ENCODE measurements around the gene FRMD3. TPM values are rescaled to one million over a fixed set of nuclear protein-coding genes. Genes with fewer than 3 reads are reported as not detected.

Gene FRMD3
- total RNA-seq, 1 donor = 0.27 TPM

DNA sequence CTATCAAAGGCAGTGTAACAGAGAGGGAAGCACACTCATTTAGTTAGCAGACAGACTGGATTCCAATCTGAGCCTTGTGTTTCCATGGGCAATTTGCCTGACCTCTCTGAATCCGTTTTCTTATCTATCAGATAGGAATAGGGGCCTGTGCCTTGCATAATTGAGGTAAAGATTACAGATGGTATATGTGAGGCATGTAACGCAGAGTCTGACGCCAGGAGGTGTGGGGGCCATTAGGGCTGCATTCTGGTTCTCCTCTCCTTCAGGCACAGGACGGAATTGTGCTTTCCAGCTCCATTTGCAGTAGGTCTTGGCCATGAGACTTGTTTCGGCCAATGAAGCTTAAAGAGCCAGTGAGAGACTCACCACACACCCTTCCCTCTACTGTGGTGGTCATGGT lies 97.6 kb downstream of the FRMD3 start:
- DNase-seq (ENCODE audit: low read depth in 2 of 3, low spot score in 2 of 3) = no peak

DNA sequence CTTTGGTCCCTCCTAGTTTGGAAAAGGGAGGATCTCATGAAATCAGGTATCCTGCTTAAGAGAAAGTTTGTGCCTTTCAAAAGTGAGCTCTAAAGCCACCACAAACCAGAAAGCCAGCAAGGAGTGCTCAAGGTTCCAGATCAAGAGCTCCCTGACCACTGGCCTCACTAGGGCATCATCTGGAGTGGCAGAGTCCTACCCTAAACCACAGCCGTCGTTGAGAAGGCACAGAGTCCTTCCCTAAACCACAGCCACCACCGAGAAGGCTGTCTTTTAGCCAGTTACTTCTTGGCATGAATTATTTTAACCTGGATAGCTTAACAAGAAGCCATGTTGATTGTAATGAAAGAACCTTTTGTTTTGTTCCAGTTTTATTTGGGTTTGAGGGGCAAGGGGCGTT lies 102.9 kb downstream of the FRMD3 start:
- DNase-seq (ENCODE audit: low read depth in 2 of 3, low spot score in 2 of 3) = no peak

DNA sequence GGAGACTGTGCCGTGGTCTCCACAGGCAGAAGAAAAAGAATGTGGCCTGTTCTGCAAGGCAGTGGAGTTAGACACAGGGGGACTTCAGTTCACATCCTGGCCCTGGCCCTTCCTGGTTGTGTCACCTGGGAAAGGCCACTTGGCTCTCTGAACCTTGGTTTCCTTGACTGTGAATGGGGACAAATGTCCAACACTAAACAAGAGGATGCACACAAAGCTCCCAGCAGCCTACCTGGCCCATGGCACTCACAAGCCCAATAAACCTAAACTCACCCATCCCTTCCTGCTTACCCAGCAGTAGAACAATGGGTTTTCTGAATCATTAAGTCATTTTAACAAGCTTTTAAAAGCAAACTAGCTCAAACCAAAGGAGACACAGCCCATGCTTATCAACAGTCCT lies 103.9 kb downstream of the FRMD3 start:
- DNase-seq (ENCODE audit: low read depth in 2 of 3, low spot score in 2 of 3) = no peak

DNA sequence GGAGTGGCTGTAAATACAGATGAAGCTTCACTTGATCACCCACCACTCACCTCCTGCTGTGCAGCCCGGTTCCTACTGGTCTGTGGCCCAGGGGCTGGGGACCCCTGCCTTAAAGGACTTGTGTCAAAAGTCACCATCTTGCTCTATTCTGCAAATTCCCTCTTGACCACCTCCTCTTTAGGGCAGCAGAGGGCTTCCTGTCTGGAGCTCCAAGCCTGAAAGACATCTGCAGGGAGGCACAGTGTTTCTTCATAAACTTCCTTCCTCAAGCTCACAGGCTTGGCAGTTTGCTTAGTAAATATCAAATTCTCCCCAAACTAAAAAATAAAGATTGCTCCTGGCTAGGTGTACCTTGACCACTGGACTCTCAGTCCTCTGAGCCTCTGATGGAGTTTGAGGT lies 104.4 kb downstream of the FRMD3 start:
- DNase-seq (ENCODE audit: low read depth in 2 of 3, low spot score in 2 of 3) = no peak

DNA sequence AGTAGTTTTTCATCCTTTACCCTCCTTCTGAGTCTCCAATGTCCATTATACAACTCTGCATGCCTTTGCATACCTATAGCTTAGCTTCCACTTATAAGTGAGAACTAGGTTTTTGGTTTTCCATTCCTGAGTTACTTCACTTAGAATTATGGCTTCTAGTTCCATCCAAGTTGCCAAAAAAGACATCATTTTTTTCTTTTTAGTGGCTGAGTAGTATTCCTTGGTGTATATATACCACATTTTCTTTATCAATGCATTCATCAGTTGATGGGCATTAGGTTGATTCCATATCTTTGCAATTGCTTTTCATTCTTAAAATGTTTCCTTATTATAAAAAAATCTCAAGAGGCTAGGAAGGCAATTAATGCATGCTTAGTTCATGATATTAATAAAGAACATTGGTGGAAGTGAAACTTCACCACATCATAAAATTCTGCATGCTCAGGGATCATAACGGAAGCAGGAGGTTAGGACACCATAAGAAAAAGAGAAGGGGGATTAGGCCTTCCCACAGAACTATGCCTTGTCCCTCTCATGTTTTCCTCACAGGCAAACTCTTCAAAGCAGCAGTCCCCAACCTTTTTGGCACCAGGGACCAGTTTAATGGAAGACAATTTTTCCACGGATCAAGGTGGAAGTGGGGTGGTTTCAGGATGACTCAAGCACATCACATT lies 105.2 kb downstream of the FRMD3 start:
- DNase-seq (ENCODE audit: low read depth in 2 of 3, low spot score in 2 of 3) = no peak

DNA sequence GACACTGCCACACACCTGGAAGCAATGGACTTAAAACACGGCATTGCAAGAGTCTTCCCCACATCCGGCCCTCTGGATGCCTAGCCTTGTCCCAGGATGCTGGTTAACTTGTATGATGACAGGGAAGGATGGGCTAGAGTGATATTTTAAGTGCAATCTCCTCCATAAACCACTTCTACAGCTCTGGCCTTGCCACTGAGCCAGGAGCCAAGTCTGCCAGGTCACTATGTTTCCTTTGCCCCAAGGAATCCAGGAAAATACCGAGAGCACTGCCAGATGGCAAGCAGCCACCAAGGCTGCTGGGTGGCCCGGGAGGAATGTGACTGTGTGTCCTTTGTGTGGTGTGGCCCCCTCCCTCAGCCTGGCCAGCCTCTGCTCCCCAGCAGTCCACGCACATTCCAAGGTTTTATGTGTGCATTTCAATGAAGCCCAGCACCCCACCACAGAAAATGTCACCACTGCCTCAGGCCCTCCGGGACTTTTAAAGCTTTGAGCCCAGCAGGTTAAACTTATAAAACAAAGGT lies 106.0 kb downstream of the FRMD3 start:
- no peak for DNase-seq (ENCODE audit: low read depth in 2 of 3, low spot score in 2 of 3)

DNA sequence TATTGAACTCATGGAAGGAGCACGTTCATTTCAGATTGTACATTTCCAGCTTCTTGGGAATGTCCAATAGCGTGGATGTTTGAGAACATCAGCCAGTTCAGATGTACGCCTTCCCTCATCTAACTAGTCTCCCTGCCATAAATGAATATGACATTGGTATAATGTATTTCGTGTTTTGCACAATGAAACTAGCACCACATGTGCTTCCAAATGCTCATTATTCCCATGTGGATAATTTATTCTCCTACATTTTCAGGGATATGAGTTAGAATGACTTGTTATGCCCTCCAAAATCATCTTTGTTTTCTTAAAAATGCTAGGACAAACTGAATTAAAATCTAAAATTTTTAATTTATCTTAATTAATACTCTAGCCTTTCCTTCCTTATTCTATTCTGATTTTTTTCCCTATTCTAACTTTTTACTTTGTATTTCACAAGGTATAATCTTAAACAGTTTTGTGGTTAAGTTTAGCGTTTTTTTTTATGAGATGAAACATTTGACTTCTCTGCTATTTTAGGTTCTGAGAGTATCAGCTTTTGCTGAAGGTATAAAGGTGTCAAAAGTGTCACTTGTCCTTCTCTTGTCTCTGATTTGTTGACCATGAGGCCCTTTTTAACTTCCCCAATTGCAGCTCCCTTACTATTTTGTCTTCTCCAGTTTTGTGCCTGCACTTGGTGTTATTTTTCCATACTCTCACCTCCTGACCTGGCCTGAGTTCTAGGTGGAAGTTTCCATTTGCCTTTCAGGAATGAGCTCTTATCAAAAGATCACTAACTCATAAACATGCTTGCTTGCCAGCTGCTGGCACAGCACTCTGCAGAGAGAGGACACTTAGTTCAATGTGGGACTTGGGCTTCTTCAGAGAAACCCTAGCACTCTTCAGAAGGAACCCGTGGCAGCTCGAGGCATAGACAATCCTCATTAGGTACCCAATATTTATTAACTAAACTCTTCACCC lies 106.8 kb downstream of the FRMD3 start:
- no peak for DNase-seq (ENCODE audit: low read depth in 2 of 3, low spot score in 2 of 3)

DNA sequence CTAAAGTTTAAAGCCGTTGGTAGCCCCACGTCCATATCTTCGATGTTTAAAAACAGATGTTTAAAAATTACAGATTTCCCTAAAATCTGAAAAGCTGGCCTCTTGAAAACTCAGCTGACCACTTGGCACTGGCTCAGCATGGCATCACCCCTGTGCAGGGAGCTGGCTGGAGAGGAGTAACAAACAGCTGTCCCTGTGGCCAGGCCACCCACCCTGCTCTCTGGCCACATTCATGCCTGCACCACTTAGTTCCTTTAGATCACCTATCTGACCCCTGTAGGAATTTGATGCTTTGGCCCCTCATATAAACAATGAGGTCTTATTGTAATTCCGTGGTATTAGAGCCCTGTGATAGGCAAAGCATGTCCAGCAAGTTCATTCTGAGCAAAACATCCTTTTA lies 107.5 kb downstream of the FRMD3 start:
- no peak for DNase-seq (ENCODE audit: low read depth in 2 of 3, low spot score in 2 of 3)

DNA sequence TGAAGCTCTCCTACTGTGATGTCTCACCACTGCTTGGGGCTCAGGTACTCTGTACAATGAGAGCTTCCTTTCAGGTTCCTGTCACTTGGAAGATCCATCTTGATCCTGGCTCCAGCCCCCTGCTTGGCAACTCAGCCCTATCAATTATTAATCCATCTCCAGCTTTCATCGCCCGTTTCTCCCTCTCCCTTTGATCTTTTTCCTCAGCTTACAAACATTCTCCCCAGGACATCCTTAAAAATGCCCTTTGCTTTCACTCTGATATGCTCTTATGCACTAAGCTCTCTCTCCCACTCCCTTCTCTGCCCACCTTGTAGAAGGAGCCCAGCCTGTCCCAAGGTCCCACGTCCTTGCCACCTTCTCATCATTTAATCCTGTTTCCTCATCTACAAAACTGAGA lies 109.0 kb downstream of the FRMD3 start:
- no peak for DNase-seq (ENCODE audit: low read depth in 2 of 3, low spot score in 2 of 3)

DNA sequence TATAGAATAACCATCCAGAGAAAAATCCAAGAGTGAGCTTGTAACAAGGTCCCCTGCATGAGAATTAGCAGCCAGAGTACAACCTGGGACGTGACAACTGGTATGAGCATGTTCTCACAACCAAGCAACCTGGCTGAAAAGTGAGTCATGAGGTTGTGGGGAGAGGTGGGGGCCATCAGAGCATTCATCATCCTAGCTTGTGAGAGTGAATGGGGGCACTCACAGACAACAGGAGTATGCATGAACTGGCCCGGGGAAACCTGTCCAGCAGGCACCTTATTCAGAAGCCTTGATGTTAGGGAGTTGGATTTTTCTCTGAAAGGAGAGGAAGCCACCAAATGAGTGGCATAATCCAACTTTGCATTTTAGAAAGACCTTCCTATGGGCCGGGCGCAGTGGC lies 113.0 kb downstream of the FRMD3 start:
- no peak for DNase-seq (ENCODE audit: low read depth in 2 of 3, low spot score in 2 of 3)

DNA sequence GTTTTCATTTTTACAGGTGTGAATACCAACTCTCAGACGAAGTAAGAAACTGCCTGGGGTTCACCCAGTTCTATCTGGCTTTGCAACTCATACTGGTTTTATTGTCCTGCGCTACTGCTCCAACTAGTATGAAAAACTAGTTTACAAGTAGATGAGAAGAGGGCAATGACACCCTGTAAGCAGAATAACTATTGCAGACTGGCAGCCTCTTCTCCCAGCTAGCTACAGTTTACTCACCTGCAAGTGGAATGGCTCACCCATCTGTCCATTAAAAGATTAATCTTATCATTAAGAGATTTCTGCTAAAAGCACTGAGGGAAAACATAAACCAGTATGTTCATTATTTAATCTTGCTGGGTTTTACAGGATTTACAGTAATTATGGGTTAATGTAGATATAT lies 113.4 kb downstream of the FRMD3 start:
- DNase-seq (ENCODE audit: low read depth in 2 of 3, low spot score in 2 of 3) = no peak

DNA sequence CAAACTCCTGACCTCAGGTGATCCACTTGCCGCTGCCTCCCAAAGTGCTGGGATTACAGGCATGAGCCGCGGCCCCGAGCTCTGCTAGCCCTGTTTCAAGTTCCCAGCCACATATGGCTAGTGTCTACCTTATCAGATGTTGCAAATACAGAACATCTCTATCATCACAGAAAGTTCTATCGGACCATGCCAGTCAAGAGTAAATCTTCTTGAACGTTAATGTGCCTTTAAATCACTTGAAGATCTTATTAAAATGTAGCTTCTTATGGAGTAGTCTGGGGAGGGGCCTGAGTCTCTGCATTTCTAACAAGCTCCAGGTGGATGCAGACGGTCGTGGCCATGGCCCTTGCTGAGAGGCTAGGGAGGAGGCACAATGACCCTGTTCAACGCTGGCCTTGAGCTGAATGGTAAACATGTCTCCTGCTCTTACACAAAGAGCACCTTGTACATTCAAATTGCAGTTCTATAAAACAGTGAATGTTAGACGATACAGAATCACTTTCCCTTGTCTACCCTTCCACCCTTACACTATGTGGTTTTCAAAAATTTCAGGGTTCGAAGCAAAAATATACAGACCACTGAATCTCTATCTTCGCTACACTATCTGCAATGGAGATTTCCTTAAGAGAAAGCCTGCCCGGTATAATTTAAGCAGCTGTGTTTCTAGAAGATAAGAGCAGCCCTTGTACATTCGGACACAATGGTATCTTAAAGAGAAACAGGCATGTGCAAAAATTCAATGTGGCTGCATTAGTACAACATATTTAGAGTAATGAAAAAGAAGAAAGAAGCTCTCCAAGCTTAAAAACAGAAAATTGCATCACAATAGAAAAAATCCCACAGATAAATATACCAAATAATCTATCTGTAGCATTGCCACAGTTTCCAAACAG lies 114.1 kb downstream of the FRMD3 start:
- no peak for DNase-seq (ENCODE audit: low read depth in 2 of 3, low spot score in 2 of 3)

DNA sequence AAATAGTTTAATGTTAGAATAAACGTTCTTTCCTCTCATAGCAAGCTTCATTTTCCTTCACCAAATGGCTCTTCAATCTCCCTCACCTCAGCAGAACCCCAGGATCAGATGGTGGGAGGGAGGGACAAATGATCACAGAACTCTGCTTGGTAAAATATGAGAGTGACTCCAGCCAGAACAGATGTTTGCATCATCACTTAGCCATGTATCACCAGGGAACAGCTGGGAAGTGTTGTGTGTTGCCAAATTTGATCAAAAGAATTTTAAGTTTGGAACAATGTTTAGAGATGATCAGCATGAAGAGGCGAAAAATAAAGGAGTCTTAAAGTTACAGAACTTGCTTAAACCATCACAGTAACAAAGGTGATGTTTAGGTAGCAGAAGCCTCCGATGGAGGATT lies 115.7 kb downstream of the FRMD3 start:
- no peak for DNase-seq (ENCODE audit: low read depth in 2 of 3, low spot score in 2 of 3)

DNA sequence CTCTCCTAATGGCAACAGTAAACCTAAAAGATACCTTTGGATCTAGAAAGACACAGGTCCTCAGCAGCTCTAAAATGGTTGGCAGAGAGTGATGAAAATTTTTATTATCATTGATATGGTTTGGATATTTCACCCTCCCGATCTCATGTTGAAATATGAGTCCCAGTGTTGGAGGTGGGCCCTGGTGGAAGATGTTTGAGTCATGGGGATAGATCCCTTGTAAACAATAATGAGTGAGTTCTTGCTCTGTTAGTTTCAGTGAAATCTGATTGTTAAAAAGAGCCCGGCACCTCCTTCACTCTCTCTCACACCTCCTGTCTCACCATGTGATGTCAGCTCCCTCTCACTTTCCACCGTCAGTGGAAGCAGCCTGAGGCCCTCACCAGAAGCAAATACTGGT lies 117.7 kb downstream of the FRMD3 start:
- no peak for DNase-seq (ENCODE audit: low read depth in 2 of 3, low spot score in 2 of 3)

DNA sequence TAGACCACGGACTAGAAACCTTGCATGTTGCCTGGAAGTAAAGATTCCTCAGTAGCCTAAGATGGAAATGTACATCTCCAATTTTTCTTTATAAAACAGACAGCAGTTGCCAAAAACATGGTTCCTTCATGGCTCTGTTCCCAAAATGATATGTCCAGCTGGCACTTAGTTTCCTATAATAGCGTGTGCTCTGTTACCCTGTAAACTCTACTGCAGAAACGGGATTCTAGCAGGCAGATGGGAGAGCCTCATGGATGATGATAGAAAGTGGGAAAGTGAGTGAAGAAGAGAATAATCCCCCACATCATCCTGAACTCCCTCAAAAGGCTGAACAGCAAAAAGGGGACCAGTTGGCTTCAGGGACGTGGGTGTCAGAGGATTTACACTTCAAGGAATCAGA lies 118.2 kb downstream of the FRMD3 start:
- DNase-seq (ENCODE audit: low read depth in 2 of 3, low spot score in 2 of 3) = no peak

DNA sequence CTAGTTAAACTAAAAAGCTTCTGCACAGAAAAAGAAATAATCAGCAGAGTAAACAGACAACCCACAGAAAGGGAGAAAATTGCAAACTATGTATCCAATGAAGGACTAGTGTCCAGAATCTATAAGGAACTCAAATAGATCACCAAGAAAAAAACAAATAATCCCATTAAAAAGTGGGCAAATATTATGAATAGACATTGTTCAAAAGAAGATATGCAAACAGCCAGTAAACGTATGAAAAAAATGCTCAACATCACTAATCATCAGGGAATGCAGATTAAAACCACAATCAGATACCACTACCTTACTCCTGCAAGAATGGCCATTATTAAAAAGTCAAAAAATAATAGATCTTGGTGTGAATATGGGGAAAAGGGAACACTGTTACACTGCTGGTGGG lies 119.9 kb downstream of the FRMD3 start:
- no peak for DNase-seq (ENCODE audit: low read depth in 2 of 3, low spot score in 2 of 3)

DNA sequence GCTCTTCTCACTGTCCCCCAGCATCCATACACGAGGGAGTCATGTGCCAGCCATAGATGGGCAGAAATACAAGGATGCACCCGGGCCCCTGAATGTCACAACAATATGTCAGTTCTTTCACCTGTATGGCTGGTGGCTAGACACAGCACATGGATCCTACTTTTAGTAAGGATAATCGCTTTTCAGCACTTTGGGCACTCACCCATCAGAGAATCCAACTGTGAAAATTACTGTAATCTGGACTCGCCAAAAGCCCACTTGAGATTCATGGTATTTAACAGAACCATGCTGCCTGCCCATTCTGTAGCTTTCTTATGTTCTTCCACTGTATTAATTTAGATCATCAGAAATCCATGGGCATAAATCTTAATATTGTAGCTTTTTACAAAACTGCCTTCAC lies 124.8 kb downstream of the FRMD3 start:
- DNase-seq (ENCODE audit: low read depth in 2 of 3, low spot score in 2 of 3) = no peak

DNA sequence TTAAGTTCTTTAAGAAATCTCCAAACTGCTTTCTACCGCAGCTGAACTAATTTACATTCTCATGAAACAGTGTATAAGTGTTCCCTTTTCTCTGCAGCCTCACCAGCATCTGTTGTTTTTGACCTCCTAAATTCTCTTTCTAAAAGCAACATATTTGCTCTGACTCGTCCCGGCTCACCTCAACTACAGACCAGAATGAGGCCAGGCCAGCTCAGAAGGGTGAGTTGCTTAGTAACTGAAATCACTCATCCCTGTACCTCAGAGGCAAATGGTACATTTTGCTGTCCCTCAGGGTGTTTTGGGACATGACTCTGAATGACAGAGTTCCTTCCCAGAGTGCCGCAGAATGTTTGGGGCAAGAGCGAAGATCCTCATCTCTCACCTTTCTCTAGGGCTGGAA lies 127.5 kb downstream of the FRMD3 start:
- DNase-seq (ENCODE audit: low read depth in 2 of 3, low spot score in 2 of 3) = no peak

DNA sequence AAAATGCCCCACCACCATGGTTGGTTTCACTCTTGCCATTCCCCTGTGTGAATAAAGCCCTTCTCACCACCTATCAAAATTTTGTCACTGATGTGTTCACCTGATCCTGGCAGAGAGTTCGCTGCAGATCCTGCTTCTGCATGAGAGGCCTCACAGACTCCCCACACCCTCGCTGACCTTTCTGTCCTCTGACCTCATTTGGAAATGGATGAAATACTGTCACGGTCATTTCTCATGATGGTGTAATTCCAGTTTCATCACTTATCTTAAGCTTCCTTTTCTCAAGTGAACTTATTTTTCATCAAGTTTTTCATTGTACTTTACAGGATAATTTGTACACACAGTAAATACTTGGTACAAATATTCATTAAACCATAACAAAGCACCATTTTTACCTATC lies 131.3 kb downstream of the FRMD3 start:
- DNase-seq (ENCODE audit: low read depth in 2 of 3, low spot score in 2 of 3) = no peak

DNA sequence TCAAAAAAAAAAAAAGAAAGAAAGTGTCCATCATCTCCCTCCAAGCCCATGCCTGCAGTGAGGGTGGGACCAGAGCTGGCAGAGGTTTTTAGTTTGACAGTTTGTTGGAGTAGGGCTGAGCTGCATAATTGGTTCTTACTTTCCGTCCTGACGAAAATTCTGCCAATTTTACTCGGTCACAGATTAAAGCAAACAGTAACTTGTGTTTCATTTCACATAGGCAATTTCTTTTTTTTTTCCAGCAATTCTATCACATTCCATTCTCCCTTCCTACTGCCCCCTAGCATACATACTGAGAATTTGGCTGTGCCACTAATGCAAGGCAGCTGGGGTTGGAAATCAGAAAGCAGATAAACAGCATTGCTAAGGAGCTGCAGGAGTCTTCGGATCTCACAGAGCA lies 132.4 kb downstream of the FRMD3 start:
- DNase-seq (ENCODE audit: low read depth in 2 of 3, low spot score in 2 of 3) = no peak
